Endodermal cell (in vitro differentiated cells): Measurements from ENCODE around the gene NPM3. TPM values are rescaled to one million over a fixed set of nuclear protein-coding genes. Genes with fewer than 3 reads are reported as not detected.

Experiments used
- DNase-seq: peaks from one replicate; pipeline ENCODE4 v3.0.0-alpha.2; 2017
- H3K27ac ChIP-seq: 2 replicates; pipeline ENCODE4 v1.5.1; 2013; ENCODE audit warnings: mild to moderate bottlenecking, low read depth, low read length, moderate library complexity
- H3K27me3 ChIP-seq: 2 replicates; pipeline ENCODE4 v1.6.1; 2013; ENCODE audit warnings: mild to moderate bottlenecking, low read length, moderate library complexity; ENCODE audit not compliant: insufficient read depth, control insufficient read depth, poor library complexity, severe bottlenecking
- H3K36me3 ChIP-seq: 2 replicates; pipeline ENCODE4 v1.7.0; 2013; ENCODE audit warnings: mild to moderate bottlenecking, low read length, moderate library complexity; ENCODE audit not compliant: control insufficient read depth, insufficient read depth
- H3K4me1 ChIP-seq: one replicate; pipeline ENCODE4 v1.7.0; 2013; ENCODE audit warnings: low read length; ENCODE audit not compliant: control insufficient read depth, insufficient read depth
- H3K4me3 ChIP-seq: 2 replicates; pipeline ENCODE4 v1.5.1; 2013; ENCODE audit warnings: mild to moderate bottlenecking, low read length, moderate library complexity
- H3K9ac ChIP-seq: 2 replicates; pipeline ENCODE4 v1.6.1; 2013; ENCODE audit warnings: mild to moderate bottlenecking, low read length, moderate library complexity; ENCODE audit not compliant: poor library complexity, severe bottlenecking; ENCODE audit errors: extremely low read depth
- H3K9me3 ChIP-seq: 2 replicates; pipeline ENCODE4 v1.6.1; 2013; ENCODE audit warnings: mild to moderate bottlenecking, low read length, moderate library complexity; ENCODE audit not compliant: control insufficient read depth
- H3K27ac Mint-ChIP-seq: 2 replicates; pipeline ENCODE4 v1.8.0; 2020; ENCODE audit warnings: mixed read lengths
- H3K27me3 Mint-ChIP-seq: 2 replicates; pipeline ENCODE4 v1.8.0; 2021; ENCODE audit warnings: mild to moderate bottlenecking, mixed read lengths; ENCODE audit not compliant: insufficient read depth
- H3K36me3 Mint-ChIP-seq: 2 replicates; pipeline ENCODE4 v1.8.0; 2020; ENCODE audit warnings: low read depth, mixed read lengths
- H3K4me1 Mint-ChIP-seq: 2 replicates; pipeline ENCODE4 v1.8.0; 2020; ENCODE audit warnings: mixed read lengths
- H3K4me3 Mint-ChIP-seq: 2 replicates; pipeline ENCODE4 v1.8.0; 2020; ENCODE audit warnings: mild to moderate bottlenecking, moderate library complexity, mixed read lengths
- H3K9me3 Mint-ChIP-seq: 2 replicates; pipeline ENCODE4 v1.8.0; 2020; ENCODE audit warnings: mild to moderate bottlenecking, mixed read lengths
- CTCF ChIP-seq: fragments of 200-600 bp; sonication (generic); conservative IDR thresholded peaks from 2 replicates; pipeline ENCODE4 v1.5.0; 2021; ENCODE audit warnings: antibody characterized with exemption, mild to moderate bottlenecking
- WGBS, 2 experiments: methylation state at CpG; one replicate each; pipeline versions ENCODE4 v1.1.5 to v1.1.7; 2013; ENCODE audit warnings: missing lambda C conversion rate in 2 of 2, mixed read lengths in 1 of 2; ENCODE audit not compliant: insufficient coverage in 1 of 2, insufficient read length in 1 of 2; 5-methylcytosine and 5-hydroxymethylcytosine counted together
- total RNA-seq, 2 donors: library from RNA; stranded (reverse); fragmentation: NEBNext Ultra II Directional in 1 of 2; extraction: Animal tissue kit (Norgen Biotek cat#: 25700) in 1 of 2; gene quantifications; 2 replicates in 1 of 2; 3 replicates in 1 of 2; pipeline ENCODE4 v1.2.1, GENCODE V29; 2021

The NPM3 gene
- total RNA-seq, 2 donors from 2014 or later = 82.2 to 133 TPM

GRCh38 chr10:101831169-101831811 is 48.0 kb upstream of the NPM3 start:
- Histone ChIP-seq H3K36me3 (no peaks in the 10 kb centered on the region), H3K9ac (no peak overlapping the region), H3K27me3 (no peaks in the 10 kb centered on the region), H3K27ac (no peak overlapping the region), H3K9me3 (no peaks in the 10 kb centered on the region), H3K4me3 (peak overlapping the region; percentile 78), H3K4me1 (no peaks in the 10 kb centered on the region)
- TF ChIP-seq CTCF = no peak
- peak overlapping the region; percentile 81 for H3K27ac Mint-ChIP-seq
- H3K9me3 Mint-ChIP-seq = no peaks in the 10 kb centered on the region
- peaks cover 5% of the 10 kb centered on the region for H3K4me1 Mint-ChIP-seq
- DNase-seq = no peak
- H3K27me3 Mint-ChIP-seq = peaks cover 13% of the 10 kb centered on the region
- no peaks in the 10 kb centered on the region for H3K36me3 Mint-ChIP-seq
- H3K4me3 Mint-ChIP-seq = peak overlapping the region; percentile 66
- 80 to 90% methylated on average over 2 to 9 of the region's 9 CpGs for WGBS, 2 experiments

- Mint-ChIP-seq H3K27ac (peak overlapping the region; percentile 81), H3K27me3 (peaks cover 13% of the 10 kb centered on the region), H3K36me3 (no peaks in the 10 kb centered on the region), H3K9me3 (no peaks in the 10 kb centered on the region), H3K4me1 (peaks cover 5% of the 10 kb centered on the region), H3K4me3 (peak overlapping the region; percentile 66)
- no peaks in the 10 kb centered on the region for H3K27me3 ChIP-seq
- H3K9me3 ChIP-seq = no peaks in the 10 kb centered on the region
- TF ChIP-seq CTCF = no peak
- 7 to 15% methylated on average over 12 to 55 of the region's 56 CpGs for WGBS, 2 experiments
- peak overlapping the region; percentile 78 for H3K4me3 ChIP-seq
- no peak overlapping the region for H3K9ac ChIP-seq
- H3K27ac ChIP-seq = peak overlapping the region; percentile 29
- DNase-seq = peak; percentile 93
- no peaks in the 10 kb centered on the region for H3K4me1 ChIP-seq
- no peaks in the 10 kb centered on the region for H3K36me3 ChIP-seq
These were observed 47.3 kb upstream of the NPM3 start for GRCh38 chr10:101830322-101831168.

- Histone ChIP-seq H3K9ac (no peak overlapping the region), H3K27ac (peak overlapping the region; percentile 22), H3K4me1 (no peaks in the 10 kb centered on the region), H3K9me3 (no peaks in the 10 kb centered on the region), H3K4me3 (peak overlapping the region; percentile 78), H3K27me3 (no peaks in the 10 kb centered on the region), H3K36me3 (no peaks in the 10 kb centered on the region)
- H3K4me3 Mint-ChIP-seq = peak overlapping the region; percentile 66
- 8 to 42% methylated on average over 2 to 23 of the region's 31 CpGs for WGBS, 2 experiments
- H3K36me3 Mint-ChIP-seq = no peaks in the 10 kb centered on the region
- H3K4me1 Mint-ChIP-seq = peaks cover 5% of the 10 kb centered on the region
- H3K27ac Mint-ChIP-seq = peak overlapping the region; percentile 81
- no peak for TF ChIP-seq CTCF
- H3K9me3 Mint-ChIP-seq = no peaks in the 10 kb centered on the region
- peaks cover 13% of the 10 kb centered on the region for H3K27me3 Mint-ChIP-seq
- DNase-seq = peak; percentile 94
These were observed 46.5 kb upstream of the NPM3 start for GRCh38 chr10:101829561-101830315.
